Measurements from ENCODE around the gene MAGEA8. TPM values are rescaled to one million over a fixed set of nuclear protein-coding genes. Genes with fewer than 3 reads are reported as not detected.

MAGEA8 gene
- total and polyA plus RNA-seq, 10 of the 15 experiments (the other 5 are each of a cell fraction or from before 2014, with no cell fraction given) = 0.06 to 0.20 (median 0.13) TPM; not detected in 7

- TF ChIP-seq ASH2L (IDR thresholded peaks at IDR 0.05; ENCODE audit: borderline replicate concordance, low read depth) = no peak
- TF ChIP-seq MTA3 (IDR thresholded peaks at IDR 0.05; ENCODE audit: borderline replicate concordance, low read length) = no peak
- no peak for TF ChIP-seq IKZF2 (IDR thresholded peaks at IDR 0.05)
- no peak for TF ChIP-seq ZNF592 (IDR thresholded peaks at IDR 0.05)
- no peak for TF ChIP-seq SIN3A (IDR thresholded peaks at IDR 0.05; ENCODE audit: low read depth, low read length)
- no peak for TF ChIP-seq KLF5 (IDR thresholded peaks at IDR 0.05; ENCODE audit: partially characterized antibody)
- TF ChIP-seq, protein P1, sequence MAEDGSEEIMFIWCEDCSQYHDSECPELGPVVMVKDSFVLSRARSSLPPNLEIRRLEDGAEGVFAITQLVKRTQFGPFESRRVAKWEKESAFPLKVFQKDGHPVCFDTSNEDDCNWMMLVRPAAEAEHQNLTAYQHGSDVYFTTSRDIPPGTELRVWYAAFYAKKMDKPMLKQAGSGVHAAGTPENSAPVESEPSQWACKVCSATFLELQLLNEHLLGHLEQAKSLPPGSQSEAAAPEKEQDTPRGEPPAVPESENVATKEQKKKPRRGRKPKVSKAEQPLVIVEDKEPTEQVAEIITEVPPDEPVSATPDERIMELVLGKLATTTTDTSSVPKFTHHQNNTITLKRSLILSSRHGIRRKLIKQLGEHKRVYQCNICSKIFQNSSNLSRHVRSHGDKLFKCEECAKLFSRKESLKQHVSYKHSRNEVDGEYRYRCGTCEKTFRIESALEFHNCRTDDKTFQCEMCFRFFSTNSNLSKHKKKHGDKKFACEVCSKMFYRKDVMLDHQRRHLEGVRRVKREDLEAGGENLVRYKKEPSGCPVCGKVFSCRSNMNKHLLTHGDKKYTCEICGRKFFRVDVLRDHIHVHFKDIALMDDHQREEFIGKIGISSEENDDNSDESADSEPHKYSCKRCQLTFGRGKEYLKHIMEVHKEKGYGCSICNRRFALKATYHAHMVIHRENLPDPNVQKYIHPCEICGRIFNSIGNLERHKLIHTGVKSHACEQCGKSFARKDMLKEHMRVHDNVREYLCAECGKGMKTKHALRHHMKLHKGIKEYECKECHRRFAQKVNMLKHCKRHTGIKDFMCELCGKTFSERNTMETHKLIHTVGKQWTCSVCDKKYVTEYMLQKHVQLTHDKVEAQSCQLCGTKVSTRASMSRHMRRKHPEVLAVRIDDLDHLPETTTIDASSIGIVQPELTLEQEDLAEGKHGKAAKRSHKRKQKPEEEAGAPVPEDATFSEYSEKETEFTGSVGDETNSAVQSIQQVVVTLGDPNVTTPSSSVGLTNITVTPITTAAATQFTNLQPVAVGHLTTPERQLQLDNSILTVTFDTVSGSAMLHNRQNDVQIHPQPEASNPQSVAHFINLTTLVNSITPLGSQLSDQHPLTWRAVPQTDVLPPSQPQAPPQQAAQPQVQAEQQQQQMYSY (CRISPR knock-in tag; IDR thresholded peaks at IDR 0.05) = no peak
- Histone ChIP-seq H4K20me1 (ENCODE audit: control insufficient read depth, insufficient read depth) (no peaks in the 10 kb centered on the region), H3K4me2 (ENCODE audit: control insufficient read depth, insufficient read depth) (no peak overlapping the region), H3K79me2 (ENCODE audit: control insufficient read depth, insufficient read depth, low read length) (no peaks in the 10 kb centered on the region), H3K9me3 (replicated peaks; ENCODE audit: control insufficient read depth, insufficient read depth, low read length) (no peaks in the 10 kb centered on the region; the same call in 2 of the 3 replicates), H3K9ac (ENCODE audit: control insufficient read depth, insufficient read depth, low read length) (no peak overlapping the region), H3K27me3 (replicated peaks in 1 of 2; ENCODE audit: control insufficient read depth in 2 of 2, insufficient read depth in 2 of 2, low read length in 1 of 2) (no peaks in the 10 kb centered on the region), H3K27ac (ENCODE audit: control insufficient read depth, insufficient read depth) (no peak overlapping the region), H3K4me3 (no peak overlapping the region), H3K36me3 (ENCODE audit: control insufficient read depth in 2 of 2, insufficient read depth in 2 of 2, low read length in 1 of 2) (no peaks in the 10 kb centered on the region), H3K4me1 (ENCODE audit: control insufficient read depth, insufficient read depth, low read length) (no peaks in the 10 kb centered on the region), H2AFZ (ENCODE audit: control insufficient read depth, low read depth, low read length) (no peak overlapping the region)
- no peak for FAIRE-seq
- CTCF ChIA-PET = no interaction called here
- RAD21 ChIA-PET (ENCODE audit: unreplicated experiment) = no interaction called here
- in situ Hi-C loops (cut with MboI) (no loop called here), intact Hi-C loops (cut with micrococcal nuclease; ENCODE audit: unreplicated experiment) (no loop called here)
- ATAC-seq = no peak
- BruUV-seq (replicated peaks) = no TSS peak
- POLR2A ChIA-PET = no interaction called here
- WGBS (ENCODE audit: insufficient coverage, insufficient replicate concordance, low lambda C conversion rate, missing lambda C conversion rate) = 67% methylated on average over 2 of the region's 2 CpGs
- SMC1A ChIA-PET (ENCODE audit: uncharacterized antibody, unreplicated experiment) = interaction anchor here (0.7 kb wide), 1 partner anchor 19 kb away, joined by 5 read pairs; no protein-coding TSS in a partner anchor
- DNase-seq (ENCODE audit: low read depth, low spot score) = no peak
These were observed 39.1 kb upstream of the MAGEA8 start for GRCh38 chrX:149841929-149842328.
